HG03558 (cell line): ENCODE measurements around the gene CDC123.
"Not testable (repeated sequence)": the region's sequence is repeated elsewhere in the genome, so short reads cannot be mapped to it uniquely, and the experiment has no call there.

Source experiments
- ATAC-seq: cut with Tn5 transposase; IDR thresholded peaks from one replicate; pipeline ENCODE4 v1.9.1; 2021; ENCODE audit warnings: moderate number of reproducible peaks; ENCODE audit not compliant: unreplicated experiment; ENCODE audit errors: extremely low read depth

Gene CDC123

DNA sequence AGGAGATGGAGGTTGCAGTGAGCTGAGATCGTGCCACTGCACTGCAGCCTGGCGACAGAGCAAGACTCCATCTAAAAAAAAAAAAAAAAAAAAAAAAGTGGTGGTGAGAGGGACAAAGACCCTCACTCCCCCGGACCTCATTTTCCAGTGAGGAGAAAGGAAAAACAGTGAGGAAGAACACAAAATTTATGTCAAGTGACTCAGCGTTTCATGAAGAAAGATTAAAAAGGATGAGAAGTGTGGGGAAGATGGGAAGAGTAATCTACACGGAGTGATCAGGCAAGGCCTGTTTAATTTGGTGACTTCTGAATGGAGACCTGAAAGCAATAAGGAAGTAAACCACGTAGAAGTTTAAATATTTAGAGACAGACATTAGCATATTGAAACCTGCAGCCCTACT lies 7.3 kb upstream of the CDC123 start:
- no peak for ATAC-seq

DNA sequence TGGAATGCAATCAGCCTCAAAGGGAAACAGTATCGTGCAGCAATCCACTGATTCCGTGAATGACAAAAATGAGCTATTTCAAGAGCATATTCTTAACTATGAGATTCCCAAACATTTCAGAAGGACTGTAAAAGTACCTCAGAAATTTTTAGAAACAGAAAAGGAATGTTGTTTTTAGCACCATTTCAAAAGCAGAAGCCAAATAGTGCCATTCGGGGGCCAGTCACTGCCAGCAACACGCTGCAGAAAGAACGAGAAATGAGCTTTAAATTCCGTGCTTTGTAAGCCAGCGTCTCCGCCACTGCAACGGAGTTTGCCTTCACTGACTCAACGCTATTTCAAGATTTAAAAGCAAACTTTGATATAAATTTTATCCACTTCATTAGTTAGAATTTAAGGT lies 6.6 kb upstream of the CDC123 start:
- ATAC-seq = no peak

DNA sequence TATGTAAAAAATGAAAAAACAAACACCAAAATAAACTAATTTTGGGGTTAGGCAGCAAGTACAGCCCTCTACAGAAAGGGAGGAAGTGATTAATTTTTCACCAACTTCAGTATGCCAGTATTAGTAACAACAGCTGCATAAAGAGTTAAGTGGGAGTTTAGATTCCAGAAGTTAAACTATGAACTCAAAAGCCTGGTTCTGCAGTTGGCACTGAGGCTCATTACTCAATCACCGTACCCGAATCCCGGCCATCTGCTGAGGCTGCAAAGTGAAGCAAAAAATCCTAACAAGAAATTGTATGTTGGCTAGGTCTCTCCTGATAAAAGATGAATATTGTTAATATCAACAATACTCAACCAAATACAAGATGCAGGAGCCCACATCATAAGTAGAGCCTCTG lies 4.3 kb upstream of the CDC123 start:
- ATAC-seq = no peak

DNA sequence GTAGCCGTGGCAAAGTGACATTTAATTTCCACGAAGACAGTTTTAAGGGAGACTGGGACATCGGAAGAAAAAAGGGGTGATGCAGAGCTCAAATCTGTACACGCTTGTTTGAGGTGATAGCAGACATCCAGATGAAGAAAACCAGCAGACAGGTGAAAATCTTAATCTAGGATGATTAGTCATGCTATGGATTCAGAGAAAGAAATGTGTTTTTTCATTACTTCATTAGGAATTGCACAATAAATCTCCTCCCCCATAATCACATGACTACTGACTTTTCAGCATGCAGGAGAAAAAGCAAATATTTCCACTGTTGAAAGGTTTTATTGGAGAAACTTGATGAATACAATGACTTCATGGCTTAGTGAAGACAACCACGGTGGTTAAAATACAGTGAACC lies 2.8 kb upstream of the CDC123 start:
- no peak for ATAC-seq

DNA sequence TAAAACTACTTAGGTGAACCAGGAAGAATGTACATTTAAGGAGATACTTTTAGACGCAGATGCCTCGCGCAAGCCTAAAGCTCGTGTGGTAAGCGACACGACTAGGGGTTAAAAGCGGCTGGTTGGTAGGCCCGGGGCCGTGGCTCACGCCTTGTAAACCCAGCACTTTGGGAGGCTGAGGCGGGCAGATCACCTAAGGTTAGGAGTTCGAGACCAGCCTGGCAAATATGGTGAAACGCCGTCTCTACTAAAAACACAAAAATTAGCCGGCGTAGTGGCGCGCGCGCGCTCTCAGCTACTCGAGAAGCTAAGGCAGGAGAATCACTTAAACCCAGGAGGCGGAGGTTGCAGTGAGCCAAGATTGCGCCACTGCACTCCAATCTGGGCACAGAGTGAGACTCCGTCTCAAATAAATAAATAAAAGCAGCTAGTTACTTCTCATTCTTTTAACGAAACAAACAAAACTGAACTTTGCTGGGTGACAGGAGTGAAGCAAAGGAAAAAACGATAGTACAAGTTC lies 1.2 kb upstream of the CDC123 start:
- no peak for ATAC-seq

DNA sequence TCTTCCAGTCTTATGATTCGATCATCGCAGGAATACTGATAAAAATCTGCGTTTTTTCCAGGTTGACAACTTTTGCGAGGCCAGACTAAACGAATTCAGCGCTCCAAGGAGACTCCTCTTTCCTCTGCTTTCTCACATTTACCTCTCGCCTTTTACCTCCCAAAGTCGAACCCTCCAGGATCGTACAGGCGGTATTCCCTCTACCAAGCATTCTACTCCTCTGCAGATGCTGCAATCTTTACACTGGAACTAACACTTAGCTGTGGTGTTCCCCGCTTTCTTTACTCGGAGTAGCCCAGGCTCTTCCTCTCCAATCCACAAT lies 746 bp upstream of the CDC123 start:
- peak; percentile 3 for ATAC-seq

DNA sequence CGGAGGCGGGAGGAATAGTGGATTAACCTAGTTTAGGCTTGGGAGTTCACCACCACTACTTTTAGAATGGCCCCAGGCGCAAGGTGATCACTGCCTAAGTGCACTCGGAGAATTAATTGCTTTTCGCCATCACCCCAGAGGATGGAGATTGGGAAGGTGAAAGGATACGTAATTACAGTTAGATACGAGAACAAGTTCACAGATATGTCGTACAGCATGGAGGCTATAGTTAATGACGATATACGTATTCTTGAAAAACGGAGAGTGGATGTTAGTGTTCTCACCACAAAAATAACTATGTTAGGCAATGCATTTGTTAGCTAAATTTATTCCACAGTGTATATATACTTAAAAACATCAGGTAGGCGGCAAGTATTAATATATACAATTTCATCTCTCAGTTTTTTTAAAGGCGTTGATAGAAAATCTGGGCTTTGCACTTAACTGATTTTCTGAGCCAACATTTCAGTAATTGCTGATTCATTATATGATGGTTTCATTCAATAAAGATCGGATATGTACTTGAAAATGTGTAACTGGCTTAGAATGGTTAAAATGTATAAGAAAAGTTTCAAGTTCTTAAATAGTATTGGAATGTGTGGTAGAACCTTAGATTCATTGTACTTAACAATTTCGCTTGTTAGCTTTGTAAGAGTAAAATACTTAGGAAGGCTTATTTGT lies 683 bp downstream of the CDC123 start:
- no peak for ATAC-seq

DNA sequence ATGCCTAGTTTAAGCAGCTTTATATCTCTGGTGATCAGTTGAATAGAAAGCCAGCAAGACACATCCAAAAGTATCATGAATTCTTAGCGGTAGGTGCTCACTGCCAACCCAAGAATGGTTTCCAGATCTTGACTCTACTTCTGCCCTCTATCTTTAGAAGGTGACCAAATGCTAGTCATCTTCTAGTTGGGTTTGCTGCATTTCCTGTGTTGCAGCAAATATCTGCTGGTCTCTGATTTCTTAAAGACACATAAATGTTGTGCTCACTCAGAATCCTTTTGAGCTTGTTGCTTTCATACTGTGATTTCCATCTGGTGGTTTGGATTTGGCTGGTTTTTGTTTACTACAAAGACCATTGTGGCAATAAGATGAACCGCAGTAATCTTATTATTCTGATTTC lies 2.2 kb downstream of the CDC123 start:
- ATAC-seq = no peak

DNA sequence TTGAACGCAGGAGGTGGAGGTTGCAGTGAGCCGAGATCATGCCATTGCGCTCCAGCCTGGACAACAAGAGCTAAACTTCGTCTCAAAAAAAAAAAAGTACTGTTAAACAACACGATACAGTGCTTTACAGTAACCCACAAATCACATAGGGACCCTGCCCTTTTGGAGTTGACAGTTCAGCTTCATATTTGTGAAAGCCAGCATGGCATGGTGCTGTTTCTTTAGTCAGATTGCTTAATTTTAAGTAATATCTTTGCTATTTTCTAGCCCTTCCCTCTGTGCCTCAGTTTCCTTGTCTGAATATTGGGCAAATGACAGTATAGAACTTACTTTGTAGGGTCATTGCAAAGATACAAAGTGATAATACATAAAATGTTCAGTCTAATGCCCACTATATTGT lies 4.9 kb downstream of the CDC123 start:
- ATAC-seq = no peak

DNA sequence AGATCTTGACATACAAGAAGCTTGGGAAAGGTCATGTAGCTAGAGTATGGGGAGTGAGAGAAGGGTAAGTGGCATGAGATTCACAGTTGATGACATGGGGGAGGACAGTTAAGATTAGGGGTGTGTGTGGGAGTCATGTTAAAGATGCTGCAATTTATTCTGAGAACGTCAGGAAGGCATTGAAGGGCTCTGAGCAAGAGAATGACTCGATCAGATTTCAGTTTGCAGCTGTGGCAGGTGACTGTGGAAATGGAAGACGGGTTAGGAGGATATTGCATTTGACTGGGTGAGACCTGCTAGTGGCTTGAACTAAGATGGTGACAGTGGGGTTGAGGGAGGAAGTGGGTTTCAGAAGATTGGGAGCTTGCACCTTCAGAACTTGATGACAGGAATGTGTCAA lies 5.6 kb downstream of the CDC123 start:
- ATAC-seq = no peak

DNA sequence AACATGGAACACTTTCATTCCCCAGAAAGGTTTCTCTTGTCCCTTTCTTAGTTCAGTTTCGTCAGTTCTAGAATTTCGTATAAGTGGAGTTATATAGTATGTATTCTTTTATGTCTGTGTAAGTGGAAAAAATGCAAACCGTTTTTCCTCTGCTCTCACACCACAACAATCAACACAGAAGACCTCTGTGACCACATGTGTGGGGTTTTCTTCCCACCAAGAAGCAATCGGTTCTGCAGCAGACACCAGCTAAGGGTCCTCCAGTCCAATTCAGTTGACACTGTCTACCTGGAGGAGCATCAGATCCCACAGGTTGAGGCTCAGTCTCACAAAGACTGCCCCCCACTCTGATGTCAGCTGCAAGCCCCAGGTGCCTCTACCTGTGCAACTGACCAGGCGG lies 6.2 kb downstream of the CDC123 start:
- no peak for ATAC-seq

DNA sequence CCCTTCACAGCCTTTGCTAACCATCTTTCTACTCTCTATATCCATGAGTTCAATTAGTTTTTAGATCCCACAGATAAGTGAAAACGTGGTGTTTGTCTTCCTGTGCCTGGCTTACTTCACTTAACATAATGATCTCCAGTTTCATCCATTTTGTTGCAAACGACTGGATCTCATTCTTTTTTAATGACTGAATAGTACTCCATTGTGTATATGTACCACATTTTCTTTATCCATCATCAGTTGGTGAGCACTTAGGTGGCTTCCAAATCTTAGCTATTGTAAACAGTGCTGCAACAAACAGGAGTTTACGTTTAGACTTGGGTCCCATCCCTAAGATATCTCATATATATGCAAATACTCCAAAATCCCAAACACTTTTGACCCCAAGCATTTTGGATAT lies 9.1 kb downstream of the CDC123 start:
- ATAC-seq = no peak

DNA sequence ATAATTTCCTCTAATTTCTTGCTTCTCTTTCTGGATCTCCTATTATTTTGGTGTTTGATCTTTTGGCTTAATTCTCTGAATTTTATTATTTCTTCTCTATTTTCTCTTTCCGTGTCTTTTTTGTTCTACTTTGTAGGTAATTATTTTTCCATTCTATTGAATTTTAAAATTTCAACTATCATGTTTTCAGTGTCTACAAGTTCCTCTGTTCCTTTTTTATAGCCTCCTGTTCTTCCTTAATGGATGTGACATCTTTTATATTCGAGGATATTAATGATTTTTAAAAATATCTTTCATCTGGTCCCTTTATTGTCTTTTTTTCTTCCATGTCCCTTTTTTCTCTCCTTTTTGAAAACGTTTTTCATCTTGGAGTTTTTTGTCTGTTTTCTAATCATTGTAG lies 11.1 kb downstream of the CDC123 start:
- ATAC-seq = no peak

DNA sequence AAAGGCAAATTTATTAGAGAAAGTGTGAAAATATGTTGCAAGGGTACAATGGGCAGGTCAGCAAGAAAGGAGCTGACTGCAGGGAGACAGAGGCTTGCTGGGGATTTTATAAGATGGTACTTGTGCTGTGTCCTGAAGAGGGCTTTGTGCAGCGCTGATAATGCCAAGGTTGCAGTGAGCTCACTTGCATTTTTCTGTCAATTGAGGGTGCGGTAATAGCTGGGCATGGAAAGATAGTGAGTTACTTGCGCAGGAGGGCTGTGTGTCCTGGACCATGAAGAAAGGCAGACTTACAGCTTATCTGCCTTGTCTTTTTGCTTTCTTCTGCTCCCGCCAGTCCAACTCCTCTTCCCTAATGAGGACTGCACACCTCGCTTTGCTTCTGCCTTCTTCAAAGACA lies 12.5 kb downstream of the CDC123 start:
- ATAC-seq = no peak

DNA sequence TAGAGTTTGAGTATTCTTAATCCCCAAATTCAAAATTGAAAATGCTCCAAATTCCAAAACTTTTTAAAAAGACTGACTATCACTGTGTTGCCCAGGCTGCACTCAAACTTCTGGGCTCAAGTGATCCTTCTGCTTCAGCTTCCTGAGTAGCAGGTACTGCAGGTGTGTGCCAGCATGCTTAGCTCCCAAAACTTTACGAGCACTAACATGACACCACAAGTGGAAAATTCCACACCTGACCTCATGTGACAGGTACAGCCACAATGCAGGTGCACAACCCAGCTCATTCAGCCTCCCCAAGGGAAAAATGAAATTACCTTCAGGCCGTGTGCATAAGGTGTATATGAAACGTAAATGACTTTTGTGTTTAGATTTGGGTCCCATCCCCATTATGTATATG lies 16.5 kb downstream of the CDC123 start:
- no peak for ATAC-seq

DNA sequence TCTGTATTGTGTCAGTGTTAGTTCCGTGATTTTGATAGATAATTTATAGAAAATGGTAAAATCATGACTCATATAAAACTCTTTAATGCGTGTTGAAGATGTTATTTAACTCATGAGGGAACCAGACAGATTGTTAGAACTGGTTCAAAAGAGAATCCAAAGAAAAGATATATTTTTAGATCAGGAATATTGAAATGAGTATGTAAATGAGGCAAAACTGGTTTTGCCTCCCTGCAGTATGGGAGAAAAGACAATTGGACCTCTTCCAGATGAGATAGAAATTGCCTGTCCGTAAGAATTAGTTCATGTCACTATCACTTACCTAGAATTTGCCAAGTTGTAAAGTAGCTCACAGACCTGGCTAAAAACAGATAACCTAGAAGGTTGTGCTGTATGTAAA lies 17.6 kb downstream of the CDC123 start:
- no peak for ATAC-seq

DNA sequence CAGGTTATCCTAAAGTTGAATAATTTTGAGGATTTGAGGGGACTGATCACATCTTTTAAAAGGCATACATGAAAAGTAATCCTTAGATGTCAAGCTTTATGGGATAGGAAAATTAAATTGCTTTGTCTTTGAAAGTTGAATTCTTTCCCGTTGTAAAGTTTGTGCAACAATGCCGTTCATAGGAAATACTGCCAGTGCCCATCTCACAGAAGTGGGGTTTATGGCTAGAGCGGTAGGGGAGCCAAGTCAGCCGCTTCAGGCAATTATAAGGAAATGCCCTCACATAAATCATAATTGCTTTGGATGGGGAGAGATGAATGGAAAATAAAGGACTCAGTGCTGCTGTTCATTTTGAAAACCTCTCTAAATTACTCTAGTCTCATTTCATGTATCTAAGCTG lies 18.1 kb downstream of the CDC123 start:
- ATAC-seq = no peak

DNA sequence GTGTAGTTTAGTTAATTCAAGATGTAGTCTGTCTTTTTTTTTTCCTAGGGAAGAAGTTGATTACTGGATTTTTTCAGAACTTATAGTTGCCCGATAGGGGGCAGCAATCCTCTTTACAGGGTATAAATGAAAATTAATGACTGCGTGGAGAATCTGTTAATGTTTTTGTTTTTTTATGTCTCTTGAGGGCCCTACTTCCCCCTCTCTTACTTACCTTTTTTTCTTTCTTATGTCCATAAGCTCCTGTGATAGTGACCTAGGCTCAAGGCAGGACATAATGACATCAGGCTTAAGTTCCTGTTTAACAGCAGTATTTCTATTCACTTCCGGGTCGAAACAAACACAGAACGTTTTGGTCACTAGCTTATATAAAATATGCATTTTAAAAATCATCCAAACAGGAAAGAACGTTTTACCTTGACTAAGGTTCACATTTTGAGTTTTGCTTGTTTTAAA lies 18.8 kb downstream of the CDC123 start:
- no peak for ATAC-seq

DNA sequence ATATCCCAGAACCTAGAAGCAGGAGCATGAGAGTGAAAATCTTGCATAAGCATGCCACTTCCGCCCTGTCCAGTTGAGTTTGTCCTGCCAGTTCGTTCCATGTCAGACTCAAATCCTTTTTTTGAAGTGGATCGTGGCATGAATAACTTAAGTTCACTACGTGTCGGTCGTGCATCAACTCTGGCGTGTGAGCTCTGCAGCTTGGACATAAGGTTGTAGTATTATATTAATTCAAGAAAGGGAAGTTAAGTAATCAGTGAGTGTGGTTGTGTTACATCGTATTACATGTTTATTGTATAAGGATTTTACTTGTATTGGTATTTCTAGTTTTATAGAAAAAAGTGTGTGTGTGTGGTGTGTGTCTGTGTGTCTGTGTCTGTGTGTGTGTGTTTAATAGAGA lies 23.0 kb downstream of the CDC123 start:
- no peak for ATAC-seq

DNA sequence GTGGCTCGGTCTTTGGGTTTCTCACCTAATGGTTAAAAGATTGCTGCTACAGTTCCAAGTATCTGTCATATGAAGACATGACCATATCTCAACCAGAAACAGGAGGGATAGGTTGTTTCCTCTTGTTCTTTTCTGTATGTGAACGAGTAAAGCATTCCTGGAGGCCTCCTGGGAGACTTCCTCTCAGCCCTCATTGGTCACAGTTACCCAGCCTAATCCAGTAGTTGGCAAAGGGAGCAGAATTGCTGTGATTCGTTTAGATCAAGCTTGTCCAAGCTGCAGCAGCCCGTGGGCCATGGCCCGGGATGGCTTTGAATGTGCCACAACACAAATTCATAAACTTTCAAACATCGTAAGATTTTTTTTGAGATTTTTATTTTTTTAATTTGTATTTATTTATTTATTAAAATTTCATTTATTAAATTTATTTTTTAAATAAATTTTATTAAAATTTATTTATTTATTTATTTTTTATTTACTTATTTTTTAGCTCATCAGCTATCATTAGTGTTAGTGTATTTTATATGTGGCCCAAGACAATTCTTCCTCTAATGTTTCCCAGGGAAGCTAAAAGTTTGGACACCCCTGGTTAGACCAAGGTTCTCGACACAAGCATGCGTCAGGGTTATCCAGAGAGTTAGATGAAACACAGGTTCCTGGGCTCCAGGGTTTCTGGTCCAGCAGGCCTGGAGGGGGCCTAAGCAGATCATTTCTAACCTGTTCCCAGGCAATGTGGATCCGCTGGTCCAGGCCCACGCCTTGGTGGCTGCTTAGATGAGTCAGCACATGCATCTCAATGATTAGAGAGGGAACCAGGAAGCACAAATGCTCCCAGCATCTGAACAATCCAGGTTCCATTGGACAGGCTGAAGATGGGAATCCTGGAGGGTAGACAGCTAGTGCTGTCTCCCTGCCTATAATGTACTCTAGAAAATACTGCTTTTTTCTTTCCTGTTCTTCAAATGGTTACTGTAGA lies 25.6 kb downstream of the CDC123 start:
- no peak for ATAC-seq

DNA sequence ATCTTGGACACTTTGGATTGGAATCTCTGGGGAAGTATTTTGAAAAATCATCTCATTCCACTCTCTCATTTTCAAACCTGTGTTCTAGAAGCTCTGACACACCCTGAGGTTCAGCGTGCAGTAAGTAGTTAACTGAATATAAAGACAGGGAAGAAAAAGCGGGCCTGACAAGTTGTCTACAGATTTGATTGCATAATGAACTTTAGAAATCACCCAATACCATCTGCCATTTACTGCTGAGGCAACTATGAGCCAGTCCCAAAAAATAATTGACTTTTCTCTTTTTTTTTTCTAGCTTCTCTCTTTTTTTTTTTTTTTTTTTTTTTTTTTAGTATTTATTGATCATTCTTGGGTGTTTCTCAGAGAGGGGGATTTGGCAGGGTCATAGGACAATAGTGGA lies 29.5 kb downstream of the CDC123 start:
- ATAC-seq = no peak

DNA sequence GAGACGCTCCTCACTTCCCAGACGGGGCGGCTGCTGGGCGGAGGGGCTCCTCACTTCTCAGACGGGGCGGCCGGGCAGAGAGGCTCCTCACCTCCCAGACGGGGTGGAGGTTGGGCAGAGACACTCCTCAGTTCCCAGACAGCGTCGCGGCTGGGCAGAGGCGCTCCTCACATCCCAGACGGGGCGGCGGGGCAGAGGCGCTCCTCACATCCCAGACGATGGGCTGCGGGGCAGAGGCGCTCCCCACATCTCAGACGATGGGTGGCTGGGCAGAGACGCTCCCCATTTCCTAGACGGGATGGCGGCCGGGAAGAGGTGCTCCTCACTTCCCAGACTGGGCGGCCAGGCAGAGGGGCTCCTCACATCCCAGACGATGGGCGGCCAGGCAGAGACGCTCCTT lies 30.4 kb downstream of the CDC123 start:
- ATAC-seq = not testable (repeated sequence)
